OCI-LY7 (cell line): Measurements from ENCODE around the gene GLTP.

ENCODE experiments used
- EZH2phosphoT487 ChIP-seq: fragments of 200-600 bp; sonication (generic); IDR thresholded peaks from 2 replicates; pipeline ENCODE4 v1.6.1; 2018; ENCODE audit warnings: low read depth, borderline replicate concordance, mild to moderate bottlenecking, mixed run types, antibody characterized with exemption, low read length, moderate library complexity, mixed read lengths
- TF ChIP-seq, protein P1 (sequence below): fragments of 200-600 bp; sonication (generic); conservative IDR thresholded peaks from 2 replicates; pipeline ENCODE4 v1.5.1; 2014; ENCODE audit warnings: mild to moderate bottlenecking, antibody characterized with exemption, low read length, moderate library complexity, mixed read lengths

- TF ChIP-seq, protein P1, sequence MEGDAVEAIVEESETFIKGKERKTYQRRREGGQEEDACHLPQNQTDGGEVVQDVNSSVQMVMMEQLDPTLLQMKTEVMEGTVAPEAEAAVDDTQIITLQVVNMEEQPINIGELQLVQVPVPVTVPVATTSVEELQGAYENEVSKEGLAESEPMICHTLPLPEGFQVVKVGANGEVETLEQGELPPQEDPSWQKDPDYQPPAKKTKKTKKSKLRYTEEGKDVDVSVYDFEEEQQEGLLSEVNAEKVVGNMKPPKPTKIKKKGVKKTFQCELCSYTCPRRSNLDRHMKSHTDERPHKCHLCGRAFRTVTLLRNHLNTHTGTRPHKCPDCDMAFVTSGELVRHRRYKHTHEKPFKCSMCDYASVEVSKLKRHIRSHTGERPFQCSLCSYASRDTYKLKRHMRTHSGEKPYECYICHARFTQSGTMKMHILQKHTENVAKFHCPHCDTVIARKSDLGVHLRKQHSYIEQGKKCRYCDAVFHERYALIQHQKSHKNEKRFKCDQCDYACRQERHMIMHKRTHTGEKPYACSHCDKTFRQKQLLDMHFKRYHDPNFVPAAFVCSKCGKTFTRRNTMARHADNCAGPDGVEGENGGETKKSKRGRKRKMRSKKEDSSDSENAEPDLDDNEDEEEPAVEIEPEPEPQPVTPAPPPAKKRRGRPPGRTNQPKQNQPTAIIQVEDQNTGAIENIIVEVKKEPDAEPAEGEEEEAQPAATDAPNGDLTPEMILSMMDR, result no peak
- TF ChIP-seq EZH2phosphoT487, result no peak
Observed at GRCh38 chr12:109847142-109847735, 33.1 kb downstream of the GLTP start.
